MM.1S (cell line): ENCODE measurements around the gene PKDCC.

Experiments used
- CTCF ChIP-seq: fragments of 300-600 bp; sonication (generic); IDR thresholded peaks from 2 replicates; pipeline ENCODE4 v1.5.1; 2016; ENCODE audit warnings: antibody characterized with exemption, low read length, mixed read lengths
- EZH2 ChIP-seq: fragments of 300-600 bp; sonication (generic); optimal IDR thresholded peaks from 2 replicates; pipeline ENCODE3; 2017; ENCODE audit warnings: low read depth, mild to moderate bottlenecking, antibody characterized with exemption, low read length, mixed read lengths

GRCh38 chr2:42069568-42069967 lies 21.7 kb downstream of the PKDCC start:
- TF ChIP-seq CTCF (no peak), EZH2 (no peak)
